Loucy (cell line): Measurements from ENCODE around the gene MACROH2A1.

ENCODE experiments used
- H2AFZ ChIP-seq: fragments of 200-600 bp; sonication (generic); 2 replicates; pipeline ENCODE4 v1.6.0; 2016; ENCODE audit warnings: antibody characterized with exemption, mild to moderate bottlenecking, low read length, moderate library complexity
- H3F3A ChIP-seq: fragments of 200-600 bp; 2 replicates; pipeline ENCODE4 v1.6.0; 2016; ENCODE audit warnings: antibody characterized with exemption, low read depth, mild to moderate bottlenecking
- H3K27me3 ChIP-seq: fragments of 200-600 bp; sonication (generic); 2 replicates; pipeline ENCODE4 v1.6.1; 2014; ENCODE audit warnings: low read length, mild to moderate bottlenecking; ENCODE audit not compliant: insufficient read depth, poor library complexity, severe bottlenecking
- H3K36me3 ChIP-seq: fragments of 200-600 bp; sonication (generic); 2 replicates; pipeline ENCODE4 v1.6.1; 2016; ENCODE audit warnings: low read length; ENCODE audit not compliant: insufficient read depth
- H3K4me1 ChIP-seq: fragments of 200-600 bp; sonication (generic); 2 replicates; pipeline ENCODE4 v1.5.1; 2014; ENCODE audit warnings: low read length, mild to moderate bottlenecking; ENCODE audit not compliant: insufficient read depth, poor library complexity, severe bottlenecking
- H3K4me2 ChIP-seq: fragments of 200-600 bp; sonication (generic); 2 replicates; pipeline ENCODE4 v1.6.0; 2014; ENCODE audit warnings: antibody characterized with exemption, low read length, low read depth, mild to moderate bottlenecking; ENCODE audit not compliant: poor library complexity, severe bottlenecking
- H3K4me3 ChIP-seq: fragments of 200-600 bp; sonication (generic); 2 replicates; pipeline ENCODE4 v1.5.1; 2014; ENCODE audit warnings: low read length, mild to moderate bottlenecking, mixed read lengths; ENCODE audit not compliant: poor library complexity, severe bottlenecking
- H3K79me2 ChIP-seq: fragments of 200-600 bp; sonication (generic); 2 replicates; pipeline ENCODE4 v1.6.1; 2014; ENCODE audit warnings: low read length; ENCODE audit not compliant: insufficient read depth
- H3K9ac ChIP-seq: fragments of 200-600 bp; sonication (generic); 2 replicates; pipeline ENCODE4 v1.6.0; 2014; ENCODE audit warnings: mild to moderate bottlenecking, low read depth, low read length, moderate library complexity; ENCODE audit not compliant: poor library complexity, severe bottlenecking
- H3K9me2 ChIP-seq: fragments of 200-600 bp; sonication (generic); replicated peaks from 2 replicates; pipeline ENCODE4 v1.6.1; 2016; ENCODE audit warnings: low read depth, low read length, mixed read lengths
- H3K9me3 ChIP-seq: fragments of 200-600 bp; sonication (generic); 2 replicates; pipeline ENCODE4 v1.6.1; 2014; ENCODE audit warnings: mild to moderate bottlenecking, antibody characterized with exemption, low read length, low read depth; ENCODE audit not compliant: insufficient read depth
- H4K20me1 ChIP-seq: fragments of 200-600 bp; sonication (generic); 2 replicates; pipeline ENCODE4 v1.6.0; 2014; ENCODE audit warnings: antibody characterized with exemption, low read length, mild to moderate bottlenecking; ENCODE audit not compliant: insufficient read depth, poor library complexity, severe bottlenecking
- EZH2phosphoT487 ChIP-seq: fragments of 200-600 bp; IDR thresholded peaks from 2 replicates; pipeline ENCODE4 v1.6.1; 2018; ENCODE audit warnings: antibody characterized with exemption, mild to moderate bottlenecking, moderate library complexity, borderline replicate concordance
- TF ChIP-seq, protein P1 (sequence below): fragments of 200-600 bp; sonication (generic); conservative IDR thresholded peaks from 2 replicates; pipeline ENCODE4 v1.5.1; 2014; ENCODE audit warnings: mild to moderate bottlenecking, antibody characterized with exemption, low read length

The MACROH2A1 gene

DNA sequence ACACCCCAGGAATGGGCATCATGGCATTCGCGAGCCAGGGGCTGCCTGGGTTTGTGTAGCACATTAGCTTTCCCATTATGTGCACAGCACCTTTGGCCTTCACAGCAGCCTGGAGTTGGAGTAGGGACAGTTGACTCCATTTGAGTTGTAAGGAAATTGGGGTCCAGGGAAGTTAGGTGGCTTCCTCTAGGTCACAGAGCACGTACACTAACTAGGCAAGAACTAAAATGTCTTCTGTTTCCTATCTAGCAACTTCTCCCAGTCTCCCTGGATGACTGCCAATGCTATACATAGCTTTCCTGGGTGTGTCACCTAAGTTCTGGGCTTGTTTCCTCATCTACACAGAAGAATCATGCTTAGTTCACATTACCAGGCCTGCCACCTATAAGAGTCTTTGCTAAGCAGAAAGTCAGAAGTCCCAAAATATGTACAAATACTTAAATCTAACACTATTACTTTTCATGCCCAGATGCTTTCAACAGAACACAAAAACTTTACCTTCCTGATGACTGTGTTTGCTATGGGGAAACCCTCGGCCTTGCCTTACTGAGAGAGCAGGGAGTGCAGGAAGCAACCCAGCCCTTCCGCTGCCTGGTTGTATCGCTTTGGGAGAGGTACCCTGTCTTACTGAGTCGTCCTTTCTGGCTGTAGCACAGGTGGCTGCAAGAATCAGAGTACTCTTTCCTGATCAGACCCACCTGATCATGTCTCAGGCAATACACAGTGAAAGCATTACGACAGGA, 12.0 kb downstream of the MACROH2A1 start:
- H3F3A ChIP-seq = no peaks in the 10 kb centered on the region
- no peaks in the 10 kb centered on the region for H3K9me3 ChIP-seq
- H3K4me1 ChIP-seq = peaks cover 91% of the 10 kb centered on the region
- peak overlapping the region; percentile 93 for H3K4me2 ChIP-seq
- peaks cover 99% of the 10 kb centered on the region for H3K36me3 ChIP-seq
- H3K79me2 ChIP-seq = peaks cover 100% of the 10 kb centered on the region
- no peak overlapping the region for H3K9ac ChIP-seq
- no peaks in the 10 kb centered on the region for H3K27me3 ChIP-seq
- H4K20me1 ChIP-seq = peaks cover 99% of the 10 kb centered on the region
- H3K9me2 ChIP-seq = no peaks in the 10 kb centered on the region
- H2AFZ ChIP-seq = no peak overlapping the region
- TF ChIP-seq, protein P1, sequence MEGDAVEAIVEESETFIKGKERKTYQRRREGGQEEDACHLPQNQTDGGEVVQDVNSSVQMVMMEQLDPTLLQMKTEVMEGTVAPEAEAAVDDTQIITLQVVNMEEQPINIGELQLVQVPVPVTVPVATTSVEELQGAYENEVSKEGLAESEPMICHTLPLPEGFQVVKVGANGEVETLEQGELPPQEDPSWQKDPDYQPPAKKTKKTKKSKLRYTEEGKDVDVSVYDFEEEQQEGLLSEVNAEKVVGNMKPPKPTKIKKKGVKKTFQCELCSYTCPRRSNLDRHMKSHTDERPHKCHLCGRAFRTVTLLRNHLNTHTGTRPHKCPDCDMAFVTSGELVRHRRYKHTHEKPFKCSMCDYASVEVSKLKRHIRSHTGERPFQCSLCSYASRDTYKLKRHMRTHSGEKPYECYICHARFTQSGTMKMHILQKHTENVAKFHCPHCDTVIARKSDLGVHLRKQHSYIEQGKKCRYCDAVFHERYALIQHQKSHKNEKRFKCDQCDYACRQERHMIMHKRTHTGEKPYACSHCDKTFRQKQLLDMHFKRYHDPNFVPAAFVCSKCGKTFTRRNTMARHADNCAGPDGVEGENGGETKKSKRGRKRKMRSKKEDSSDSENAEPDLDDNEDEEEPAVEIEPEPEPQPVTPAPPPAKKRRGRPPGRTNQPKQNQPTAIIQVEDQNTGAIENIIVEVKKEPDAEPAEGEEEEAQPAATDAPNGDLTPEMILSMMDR = no peak
- no peak for TF ChIP-seq EZH2phosphoT487
- no peak overlapping the region for H3K4me3 ChIP-seq

DNA sequence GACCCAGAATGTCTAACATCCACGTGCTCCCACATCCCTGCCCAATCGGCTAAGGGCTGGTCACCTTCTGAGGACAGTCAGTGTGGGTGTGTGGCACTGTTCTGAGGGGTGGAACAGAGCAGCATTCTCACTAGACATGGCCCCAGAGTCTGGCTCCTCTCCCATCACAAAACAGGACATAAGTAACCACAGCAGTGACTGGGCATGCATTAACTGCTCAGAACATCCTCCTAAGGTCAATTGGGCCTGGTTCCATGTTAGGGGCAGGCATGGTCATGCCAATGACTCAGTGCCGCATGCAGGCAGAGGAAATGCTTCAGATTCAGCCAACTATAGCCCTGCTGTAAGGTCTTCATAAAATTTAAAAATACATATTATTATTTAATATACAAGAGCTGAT, 12.9 kb downstream of the MACROH2A1 start:
- Histone ChIP-seq H4K20me1 (peaks cover 94% of the 10 kb centered on the region), H3K27me3 (no peaks in the 10 kb centered on the region), H3K79me2 (peaks cover 99% of the 10 kb centered on the region), H3F3A (no peaks in the 10 kb centered on the region), H3K4me1 (peaks cover 84% of the 10 kb centered on the region), H3K9me2 (no peaks in the 10 kb centered on the region), H3K36me3 (peaks cover 99% of the 10 kb centered on the region), H3K4me3 (no peak overlapping the region), H2AFZ (no peak overlapping the region), H3K9ac (no peak overlapping the region), H3K9me3 (no peaks in the 10 kb centered on the region), H3K4me2 (peak overlapping the region; percentile 93)
- TF ChIP-seq EZH2phosphoT487 = no peak
- TF ChIP-seq, protein P1 = no peak

DNA sequence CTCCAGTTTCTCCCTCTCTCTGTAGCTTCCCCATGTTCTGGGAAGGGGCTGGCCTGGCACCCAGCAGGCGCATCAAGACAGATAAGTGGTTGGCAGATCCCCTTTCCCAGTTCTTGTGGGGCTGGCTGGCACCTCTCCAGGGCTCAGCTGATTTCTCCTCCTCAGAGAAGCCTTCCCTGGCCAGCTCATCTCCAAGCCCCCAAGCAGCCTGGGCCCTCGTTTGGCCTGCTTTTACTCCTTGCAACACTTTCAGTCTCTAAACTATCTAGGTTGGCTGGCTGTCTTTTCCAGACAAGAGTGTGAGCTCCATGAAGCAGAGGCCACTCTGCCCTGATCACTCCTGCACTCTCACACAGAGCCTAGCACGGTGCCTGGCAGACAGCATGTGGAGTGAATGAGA, 13.5 kb downstream of the MACROH2A1 start:
- H4K20me1 ChIP-seq = peaks cover 94% of the 10 kb centered on the region
- H2AFZ ChIP-seq = no peak overlapping the region
- H3K4me3 ChIP-seq = no peak overlapping the region
- H3F3A ChIP-seq = no peaks in the 10 kb centered on the region
- H3K9me3 ChIP-seq = no peaks in the 10 kb centered on the region
- peaks cover 99% of the 10 kb centered on the region for H3K36me3 ChIP-seq
- no peak for TF ChIP-seq EZH2phosphoT487
- TF ChIP-seq, protein P1 = no peak
- peak overlapping the region; percentile 4 for H3K4me2 ChIP-seq
- no peaks in the 10 kb centered on the region for H3K9me2 ChIP-seq
- H3K27me3 ChIP-seq = no peaks in the 10 kb centered on the region
- no peak overlapping the region for H3K9ac ChIP-seq
- H3K4me1 ChIP-seq = peaks cover 82% of the 10 kb centered on the region
- peaks cover 99% of the 10 kb centered on the region for H3K79me2 ChIP-seq
